Left colon (tissue), 2 donors: ENCODE results near the gene EMX1. TPM values are rescaled to one million over a fixed set of nuclear protein-coding genes. Genes with fewer than 3 reads are reported as not detected.

Experiments
- ATAC-seq: fragments of 200-7000 bp; cut with Tn5 transposase; one replicate; pipeline ENCODE4 v1.9.1; 2020; ENCODE audit warnings: mild to moderate bottlenecking, moderate library complexity
- DNase-seq, 2 donors: peaks; one replicate each; pipeline ENCODE4 v3.0.0-alpha.2; 2020
- intact Hi-C, 2 donors: fragments of 100-400 bp; cut with DNase I in 1 of 2; cut with micrococcal nuclease in 1 of 2; formaldehyde crosslinking; loops; one replicate each; pipeline versions ENCODE4 v1.11.2 to v1.14.0; 2022; cut with DNase I, micrococcal nuclease
- long read RNA-seq: library from polyadenylated mRNA; unstranded; transcript quantifications from one replicate; pipeline ENCODE4 v2.0.0, GENCODE V29; 2021
- total RNA-seq, 2 donors: library from RNA; stranded (reverse); fragmentation: NEBNext Ultra II Directional; extraction: Animal tissue kit (Norgen Biotek cat#: 25700); gene quantifications; one replicate each; pipeline ENCODE4 v1.2.1, GENCODE V29; 2021
- donor health status: DM: no; HTN: no; CAD: no.
- donor health status: DM: yes; HTN: yes; CAD: no.

EMX1 gene
- total RNA-seq = 1 to 10 TPM; 1.5 to 2.2 TPM
- long read RNA-seq, partial matches to known transcripts = 0 of 5 reads
- long read RNA-seq, other reads (novel, unspliced or antisense) = 3 of 5 reads

GRCh38 chr2:72917138-72917876 lies at the start of gene EMX1:
TSS of gene EMX1 (plus strand) at chr2:72917519. CDS start at chr2:72917853, 334 bp downstream.
- ATAC-seq = peak; percentile 85
- peak; percentile 70 to 81 for DNase-seq
- intact Hi-C loops = no loop called here

- intact Hi-C loops = no loop called here
- ATAC-seq = no peak
- no peak for DNase-seq
These were observed 46.3 kb upstream of the EMX1 start for GRCh38 chr2:72871060-72871459.

GRCh38 chr2:72871880-72872279 lies 45.4 kb upstream of the EMX1 start:
- DNase-seq (no peak), ATAC-seq (no peak)
- intact Hi-C loops = no loop called here

GRCh38 chr2:72883356-72883962 lies 33.9 kb upstream of the EMX1 start:
- no peak for ATAC-seq
- intact Hi-C loops = no loop called here
- peak in 1 of 2 donors; percentile 68 for DNase-seq

GRCh38 chr2:72886505-72887031 lies 30.8 kb upstream of the EMX1 start:
- intact Hi-C loops = no loop called here
- ATAC-seq = no peak

GRCh38 chr2:72887032-72887739 lies 30.1 kb upstream of the EMX1 start, which contains the start of gene SPR:
TSS of gene SPR (plus strand) at chr2:72887408. CDS start at chr2:72887433, 25 bp downstream.
- intact Hi-C loops = no loop called here
- peak; percentile 87 for ATAC-seq
- peak; percentile 76 to 88 for DNase-seq

More at GRCh38 chr2:72886505-72887031, 30.8 kb upstream of the EMX1 start:
- DNase-seq = no peak

- peak; percentile 89 to 93 for DNase-seq
- intact Hi-C loops = no loop called here
These were observed 29.4 kb upstream of the EMX1 start for GRCh38 chr2:72887740-72888437.

GRCh38 chr2:72888438-72889202 lies 28.7 kb upstream of the EMX1 start:
- no peak for ATAC-seq
- intact Hi-C loops = no loop called here
- no peak for DNase-seq

More at GRCh38 chr2:72887740-72888437, 29.4 kb upstream of the EMX1 start:
- peak; percentile 65 for ATAC-seq

GRCh38 chr2:72889991-72890390 lies 27.3 kb upstream of the EMX1 start:
- DNase-seq = peak; percentile 72 to 73
- intact Hi-C loops = loop anchor here (10.0 kb wide), 2 partner anchors 85 to 275 kb away; no protein-coding TSS in a partner anchor
- peak; percentile 46 for ATAC-seq

GRCh38 chr2:72891091-72891818 lies 26.1 kb upstream of the EMX1 start:
- intact Hi-C loops = loop anchor here (10.0 kb wide), 2 partner anchors 84 to 274 kb away; no protein-coding TSS in a partner anchor
- ATAC-seq = no peak
- DNase-seq = no peak

GRCh38 chr2:72892506-72893173 lies 24.7 kb upstream of the EMX1 start:
- intact Hi-C loops = loop anchor here (10.0 kb wide), 2 partner anchors 82 to 272 kb away; no protein-coding TSS in a partner anchor
- DNase-seq (peak in 1 of 2 donors; percentile 80), ATAC-seq (peak; percentile 60)

- intact Hi-C loops = loop anchor here (10.0 kb wide), 2 partner anchors 81 to 271 kb away; no protein-coding TSS in a partner anchor
- ATAC-seq (peak; percentile 35), DNase-seq (peak in 1 of 2 donors; percentile 53)
These were observed 23.6 kb upstream of the EMX1 start for GRCh38 chr2:72893594-72894319.

- DNase-seq = no peak
- intact Hi-C loops = loop anchor here (10.0 kb wide), 2 partner anchors 80 to 270 kb away; no protein-coding TSS in a partner anchor
These were observed 22.8 kb upstream of the EMX1 start for GRCh38 chr2:72894514-72894913.

GRCh38 chr2:72895154-72895553 lies 22.2 kb upstream of the EMX1 start:
- DNase-seq (no peak), ATAC-seq (peak; percentile 18)
- intact Hi-C loops = loop anchor here (10.0 kb wide), 2 partner anchors 80 to 270 kb away; no protein-coding TSS in a partner anchor

More at GRCh38 chr2:72894514-72894913, 22.8 kb upstream of the EMX1 start:
- ATAC-seq = no peak

- ATAC-seq (peak; percentile 88), DNase-seq (peak; percentile 73 to 83)
- intact Hi-C loops = loop anchor here (10.0 kb wide), 2 partner anchors 79 to 269 kb away; no protein-coding TSS in a partner anchor
These were observed 21.5 kb upstream of the EMX1 start for GRCh38 chr2:72895759-72896281.
